CD14-positive monocyte (primary cell): ENCODE measurements around the gene TRANK1. TPM values are rescaled to one million over a fixed set of nuclear protein-coding genes. Genes with fewer than 3 reads are reported as not detected.

Experiments used
- DNase-seq, 3 donors: peaks; one replicate each; pipeline ENCODE4 v3.0.0-alpha.2; 2011 to 2022
- H2AFZ ChIP-seq: 2 replicates; pipeline ENCODE4 v1.6.0; 2012; ENCODE audit warnings: mild to moderate bottlenecking, low read depth, low read length, inconsistent platforms; ENCODE audit not compliant: insufficient read depth, poor library complexity, severe bottlenecking
- H3K27ac ChIP-seq, 2 donors: 1 replicate in 1 of 2; 2 replicates in 1 of 2; pipeline ENCODE4 v1.5.1; 2012 to 2013; ENCODE audit warnings: low read length in 2 of 2, control low read depth in 1 of 2, inconsistent platforms in 1 of 2, low read depth in 1 of 2, mild to moderate bottlenecking in 1 of 2
- H3K27me3 ChIP-seq, 2 donors: one replicate each; pipeline versions ENCODE4 v1.6.0 to v1.6.1; 2011 to 2013; ENCODE audit warnings: low read length in 2 of 2; ENCODE audit not compliant: control insufficient read depth in 2 of 2, insufficient read depth in 2 of 2
- H3K36me3 ChIP-seq, 2 donors: replicated peaks in 1 of 2; 1 replicate in 1 of 2; 2 replicates in 1 of 2; pipeline versions ENCODE4 v1.5.1 to v1.6.1; 2012 to 2013; ENCODE audit warnings: low read length in 2 of 2, control low read depth in 1 of 2, inconsistent platforms in 1 of 2, mild to moderate bottlenecking in 1 of 2; ENCODE audit not compliant: insufficient read depth in 2 of 2, control insufficient read depth in 1 of 2
- H3K4me1 ChIP-seq, 2 donors: 1 replicate in 1 of 2; 2 replicates in 1 of 2; pipeline versions ENCODE4 v1.5.1 to v1.6.1; 2012 to 2013; ENCODE audit warnings: low read length in 2 of 2, control low read depth in 1 of 2, inconsistent platforms in 1 of 2, mild to moderate bottlenecking in 1 of 2, moderate library complexity in 1 of 2; ENCODE audit not compliant: insufficient read depth in 2 of 2, control insufficient read depth in 1 of 2
- H3K4me2 ChIP-seq: replicated peaks from 2 replicates; pipeline ENCODE3; 2012; ENCODE audit warnings: low read length, moderate library complexity, mild to moderate bottlenecking; ENCODE audit not compliant: poor library complexity, severe bottlenecking; ENCODE audit errors: extremely low read depth
- H3K4me3 ChIP-seq, 3 experiments: fragments of 200-600 bp in 1 of 3; sonication (generic) in 1 of 3; replicated peaks in 1 of 3; 1 replicate in 2 of 3; 2 replicates in 1 of 3; pipeline ENCODE4 v1.5.1; 2011 to 2013; ENCODE audit warnings: low read length in 3 of 3, mild to moderate bottlenecking in 3 of 3, control low read depth in 2 of 3, low read depth in 2 of 3, inconsistent platforms in 1 of 3, moderate library complexity in 1 of 3
- H3K79me2 ChIP-seq: 2 replicates; pipeline ENCODE4 v1.6.0; 2012; ENCODE audit warnings: mild to moderate bottlenecking, control low read depth, inconsistent platforms, low read length, moderate library complexity; ENCODE audit not compliant: insufficient read depth
- H3K9ac ChIP-seq: 2 replicates; pipeline ENCODE4 v1.6.0; 2017; ENCODE audit warnings: low read length, mild to moderate bottlenecking; ENCODE audit not compliant: insufficient read depth, poor library complexity, severe bottlenecking
- H3K9me3 ChIP-seq, 2 donors: replicated peaks in 1 of 2; 1 replicate in 1 of 2; 2 replicates in 1 of 2; pipeline versions ENCODE4 v1.5.1 to v1.6.1; 2012 to 2013; ENCODE audit warnings: low read length in 2 of 2, control low read depth in 1 of 2; ENCODE audit not compliant: control insufficient read depth in 1 of 2, insufficient read depth in 1 of 2
- H4K20me1 ChIP-seq: 2 replicates; pipeline ENCODE4 v1.6.0; 2012; ENCODE audit warnings: mild to moderate bottlenecking, low read length, control low read depth, moderate library complexity; ENCODE audit not compliant: insufficient read depth
- H3K27ac Mint-ChIP-seq, 7 donors: one replicate each; pipeline ENCODE4 v1.8.0; 2020; ENCODE audit warnings: mild to moderate bottlenecking in 7 of 7, mixed read lengths in 7 of 7, moderate library complexity in 6 of 7, inconsistent platforms in 2 of 7
- H3K27me3 Mint-ChIP-seq, 3 donors: one replicate each; pipeline ENCODE4 v1.8.0; 2021 to 2022; ENCODE audit warnings: low read depth in 3 of 3, mild to moderate bottlenecking in 3 of 3, mixed read lengths in 3 of 3, moderate library complexity in 3 of 3, inconsistent platforms in 1 of 3
- H3K36me3 Mint-ChIP-seq, 2 donors: one replicate each; pipeline ENCODE4 v1.8.0; 2020; ENCODE audit warnings: mixed read lengths in 2 of 2, inconsistent platforms in 1 of 2, mild to moderate bottlenecking in 1 of 2
- H3K4me1 Mint-ChIP-seq: one replicate; pipeline ENCODE4 v1.8.0; 2020; ENCODE audit warnings: mild to moderate bottlenecking, mixed read lengths
- H3K4me3 Mint-ChIP-seq, 2 donors: one replicate each; pipeline ENCODE4 v1.8.0; 2020; ENCODE audit warnings: mild to moderate bottlenecking in 2 of 2, mixed read lengths in 2 of 2, moderate library complexity in 1 of 2
- H3K9me3 Mint-ChIP-seq, 7 donors: one replicate each; pipeline ENCODE4 v1.8.0; 2020 to 2022; ENCODE audit warnings: mixed read lengths in 7 of 7, mild to moderate bottlenecking in 6 of 7, moderate library complexity in 6 of 7, inconsistent platforms in 2 of 7
- WGBS: methylation state at CpG from one replicate; pipeline ENCODE4 v1.1.5; 2013; ENCODE audit warnings: missing lambda C conversion rate; ENCODE audit not compliant: insufficient coverage; 5-methylcytosine and 5-hydroxymethylcytosine counted together
- intact Hi-C, 2 donors: fragments of 100-400 bp; cut with micrococcal nuclease; formaldehyde crosslinking; loops; one replicate each; pipeline versions ENCODE4 v1.15.0 to v1.15.1; 2023
- polyA plus RNA-seq, 3 donors: library from polyadenylated mRNA; depleted of rRNA in 1 of 3; unstranded in 2 of 3; stranded (reverse) in 1 of 3; fragments of 300-500 nt in 2 of 3; fragments of >200 nt in 1 of 3; fragmentation: Illumina TruSeq in 2 of 3; gene quantifications; 1 replicate in 2 of 3; 2 replicates in 1 of 3; pipeline ENCODE4 v1.2.3, GENCODE V29; 2012 to 2021
- TF ChIP-seq, protein P1 (sequence below): fragments of 200-600 bp; IDR thresholded peaks from one replicate; pipeline ENCODE4 v1.8.0; 2022; ENCODE audit warnings: antibody characterized with exemption, mild to moderate bottlenecking

The TRANK1 gene
- polyA plus RNA-seq, 3 donors = 2.8 to 6.3 (median 5.8) TPM

DNA sequence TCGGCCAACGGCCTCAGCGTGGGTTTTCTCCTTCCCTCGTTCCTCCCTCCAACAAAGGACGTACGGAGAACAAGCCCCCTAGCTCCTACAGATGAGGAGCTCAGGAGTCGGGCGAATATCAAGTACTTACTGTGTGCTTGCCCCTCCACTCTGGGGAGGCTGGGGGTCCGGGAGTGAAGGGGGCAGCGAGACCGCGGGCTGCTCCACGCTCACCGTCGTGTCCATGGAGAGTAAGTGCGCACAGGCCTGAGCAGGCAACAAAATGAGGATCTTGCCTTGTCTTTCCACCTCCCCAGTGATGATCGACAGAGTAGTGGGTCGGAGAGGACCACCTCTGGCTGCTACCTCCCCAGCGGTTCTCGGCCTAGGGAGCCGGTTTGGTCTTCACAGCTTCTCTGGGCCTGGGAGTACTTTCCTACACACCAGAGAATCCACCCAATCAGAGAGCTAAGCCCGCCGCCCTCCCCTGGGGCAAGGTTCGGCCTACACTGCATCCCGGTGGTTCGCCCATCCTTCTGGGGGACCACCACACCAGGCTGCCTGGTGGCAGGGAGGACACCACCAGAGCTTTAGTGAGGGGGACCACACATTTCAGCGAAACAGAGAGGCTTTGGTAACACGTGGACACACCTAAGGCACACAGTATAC is 603 bp upstream of the TRANK1 start:
- Mint-ChIP-seq H3K9me3 (peaks cover 9 to 26% (median 17%) of the 10 kb centered on the region in 7 donors), H3K27ac (peak overlapping the region in 5 of 7 donors; percentile 48 to 82 (median 75)), H3K4me3 (peak overlapping the region; percentile 91 to 92), H3K36me3 (peaks cover 7 to 11% of the 10 kb centered on the region in 2 donors), H3K4me1 (peaks cover 19% of the 10 kb centered on the region), H3K27me3 (peaks cover 4 to 6% (median 4%) of the 10 kb centered on the region in 3 donors)
- peaks cover 0 to 12% of the 10 kb centered on the region in 2 donors for H3K9me3 ChIP-seq
- H3K9ac ChIP-seq = peak overlapping the region; percentile 85
- H3K4me3 ChIP-seq = peak overlapping the region; percentile 51 to 82 (median 67)
- no peak for DNase-seq
- TF ChIP-seq, protein P1, sequence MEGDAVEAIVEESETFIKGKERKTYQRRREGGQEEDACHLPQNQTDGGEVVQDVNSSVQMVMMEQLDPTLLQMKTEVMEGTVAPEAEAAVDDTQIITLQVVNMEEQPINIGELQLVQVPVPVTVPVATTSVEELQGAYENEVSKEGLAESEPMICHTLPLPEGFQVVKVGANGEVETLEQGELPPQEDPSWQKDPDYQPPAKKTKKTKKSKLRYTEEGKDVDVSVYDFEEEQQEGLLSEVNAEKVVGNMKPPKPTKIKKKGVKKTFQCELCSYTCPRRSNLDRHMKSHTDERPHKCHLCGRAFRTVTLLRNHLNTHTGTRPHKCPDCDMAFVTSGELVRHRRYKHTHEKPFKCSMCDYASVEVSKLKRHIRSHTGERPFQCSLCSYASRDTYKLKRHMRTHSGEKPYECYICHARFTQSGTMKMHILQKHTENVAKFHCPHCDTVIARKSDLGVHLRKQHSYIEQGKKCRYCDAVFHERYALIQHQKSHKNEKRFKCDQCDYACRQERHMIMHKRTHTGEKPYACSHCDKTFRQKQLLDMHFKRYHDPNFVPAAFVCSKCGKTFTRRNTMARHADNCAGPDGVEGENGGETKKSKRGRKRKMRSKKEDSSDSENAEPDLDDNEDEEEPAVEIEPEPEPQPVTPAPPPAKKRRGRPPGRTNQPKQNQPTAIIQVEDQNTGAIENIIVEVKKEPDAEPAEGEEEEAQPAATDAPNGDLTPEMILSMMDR = no peak
- intact Hi-C loops = loop anchor here in 1 of 2 donors (5.0 kb wide), 1 partner anchor 38 kb away; no protein-coding TSS in a partner anchor
- 91% methylated on average over 22 of the region's 28 CpGs for WGBS
- H4K20me1 ChIP-seq = peaks cover 12% of the 10 kb centered on the region
- H3K4me1 ChIP-seq = peaks cover 11 to 14% of the 10 kb centered on the region in 2 donors
- no peaks in the 10 kb centered on the region for H3K36me3 ChIP-seq
- peak overlapping the region; percentile 99 for H2AFZ ChIP-seq
- no peaks in the 10 kb centered on the region for H3K27me3 ChIP-seq
- peak overlapping the region; percentile 97 for H3K4me2 ChIP-seq
- peaks cover 8% of the 10 kb centered on the region for H3K79me2 ChIP-seq
- H3K27ac ChIP-seq = peak overlapping the region in 1 of 2 donors; percentile 76

DNA sequence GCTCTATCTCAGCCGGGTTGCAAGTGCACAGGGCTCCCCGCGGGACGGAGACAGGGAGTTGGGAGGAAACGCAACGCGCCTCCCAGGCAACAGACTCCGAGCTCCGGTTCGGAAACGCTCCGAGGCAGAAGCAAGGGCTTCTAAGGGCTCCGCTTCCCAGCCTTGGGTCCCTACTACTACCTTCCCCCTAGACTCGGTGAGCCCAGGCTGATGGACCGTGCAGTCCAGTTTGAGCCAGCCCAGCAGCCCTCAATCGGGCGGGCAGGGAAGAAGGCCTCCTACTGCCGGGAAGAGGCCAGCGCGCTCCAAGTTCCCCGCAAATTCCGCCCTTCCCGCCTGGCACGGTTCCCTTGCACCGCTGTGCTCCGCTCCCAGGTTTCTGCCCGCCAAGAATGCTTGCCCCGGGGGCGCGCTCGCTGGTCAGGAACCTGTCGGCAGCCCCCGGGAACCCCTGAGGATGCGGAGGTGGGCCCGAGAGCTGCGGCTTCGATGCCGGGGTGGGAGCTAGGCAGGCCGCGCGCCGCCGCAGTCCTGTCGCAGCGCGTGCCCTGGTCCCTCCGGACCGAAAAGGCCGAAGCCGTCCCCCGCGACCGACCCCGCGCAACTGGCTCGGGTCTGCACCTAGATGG is 728 bp downstream of the TRANK1 start:
- peak overlapping the region; percentile 51 to 82 (median 67) for H3K4me3 ChIP-seq
- H3K36me3 ChIP-seq = no peaks in the 10 kb centered on the region
- peaks cover 0 to 12% of the 10 kb centered on the region in 2 donors for H3K9me3 ChIP-seq
- H3K27ac ChIP-seq = peak overlapping the region in 1 of 2 donors; percentile 76
- H3K9me3 Mint-ChIP-seq = peaks cover 9 to 26% (median 17%) of the 10 kb centered on the region in 7 donors
- H3K36me3 Mint-ChIP-seq = peaks cover 7 to 13% of the 10 kb centered on the region in 2 donors
- H2AFZ ChIP-seq = peak overlapping the region; percentile 99
- TF ChIP-seq, protein P1 = no peak
- peak overlapping the region; percentile 91 to 98 for H3K4me3 Mint-ChIP-seq
- peak overlapping the region; percentile 85 for H3K9ac ChIP-seq
- peaks cover 8% of the 10 kb centered on the region for H3K79me2 ChIP-seq
- intact Hi-C loops = no loop called here
- peaks cover 11 to 14% of the 10 kb centered on the region in 2 donors for H3K4me1 ChIP-seq
- no peaks in the 10 kb centered on the region for H3K27me3 ChIP-seq
- DNase-seq = peak in 2 of 3 donors; percentile 20 to 35
- H3K27ac Mint-ChIP-seq = peak overlapping the region in 5 of 7 donors; percentile 69 to 83 (median 74)
- H3K4me2 ChIP-seq = peak overlapping the region; percentile 97
- peaks cover 19% of the 10 kb centered on the region for H3K4me1 Mint-ChIP-seq
- under 1% methylated on average over 54 of the region's 56 CpGs for WGBS
- peaks cover 19% of the 10 kb centered on the region for H4K20me1 ChIP-seq
- peaks cover 4 to 6% (median 4%) of the 10 kb centered on the region in 3 donors for H3K27me3 Mint-ChIP-seq
